Measurements from ENCODE around the gene HS6ST1. TPM values are rescaled to one million over a fixed set of nuclear protein-coding genes. Genes with fewer than 3 reads are reported as not detected.

The HS6ST1 gene
- total RNA-seq, 1 donor from 2014 or later, result 141 TPM

GRCh38 chr2:128315829-128316776 lies 2.6 kb downstream of the HS6ST1 start:
- H3K4me1 Mint-ChIP-seq, result peaks cover 62% of the 10 kb centered on the region
- no peaks in the 10 kb centered on the region for H3K9me3 Mint-ChIP-seq
- H3K27ac Mint-ChIP-seq, result peak overlapping the region; percentile 88
- TF ChIP-seq, protein P1, sequence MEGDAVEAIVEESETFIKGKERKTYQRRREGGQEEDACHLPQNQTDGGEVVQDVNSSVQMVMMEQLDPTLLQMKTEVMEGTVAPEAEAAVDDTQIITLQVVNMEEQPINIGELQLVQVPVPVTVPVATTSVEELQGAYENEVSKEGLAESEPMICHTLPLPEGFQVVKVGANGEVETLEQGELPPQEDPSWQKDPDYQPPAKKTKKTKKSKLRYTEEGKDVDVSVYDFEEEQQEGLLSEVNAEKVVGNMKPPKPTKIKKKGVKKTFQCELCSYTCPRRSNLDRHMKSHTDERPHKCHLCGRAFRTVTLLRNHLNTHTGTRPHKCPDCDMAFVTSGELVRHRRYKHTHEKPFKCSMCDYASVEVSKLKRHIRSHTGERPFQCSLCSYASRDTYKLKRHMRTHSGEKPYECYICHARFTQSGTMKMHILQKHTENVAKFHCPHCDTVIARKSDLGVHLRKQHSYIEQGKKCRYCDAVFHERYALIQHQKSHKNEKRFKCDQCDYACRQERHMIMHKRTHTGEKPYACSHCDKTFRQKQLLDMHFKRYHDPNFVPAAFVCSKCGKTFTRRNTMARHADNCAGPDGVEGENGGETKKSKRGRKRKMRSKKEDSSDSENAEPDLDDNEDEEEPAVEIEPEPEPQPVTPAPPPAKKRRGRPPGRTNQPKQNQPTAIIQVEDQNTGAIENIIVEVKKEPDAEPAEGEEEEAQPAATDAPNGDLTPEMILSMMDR (IDR thresholded peaks at IDR 0.05; ENCODE audit: unreplicated experiment), result no peak
- H3K4me3 Mint-ChIP-seq, result peak overlapping the region; percentile 93
- peak; percentile 20 to 40 for DNase-seq (ENCODE audit: low spot score in 2 of 2, unreplicated experiment in 2 of 2)
- no peaks in the 10 kb centered on the region for H3K27me3 Mint-ChIP-seq (ENCODE audit: low read depth)
- peaks cover 4% of the 10 kb centered on the region for H3K36me3 Mint-ChIP-seq

GRCh38 chr2:128315122-128315828 lies 3.4 kb downstream of the HS6ST1 start:
- H3K27me3 Mint-ChIP-seq (ENCODE audit: low read depth), result no peaks in the 10 kb centered on the region
- no peaks in the 10 kb centered on the region for H3K9me3 Mint-ChIP-seq
- TF ChIP-seq, protein P1 (IDR thresholded peaks at IDR 0.05; ENCODE audit: unreplicated experiment), result no peak
- peak overlapping the region; percentile 83 for H3K27ac Mint-ChIP-seq
- H3K4me3 Mint-ChIP-seq, result peak overlapping the region; percentile 93
- H3K36me3 Mint-ChIP-seq, result peaks cover 4% of the 10 kb centered on the region
- peaks cover 63% of the 10 kb centered on the region for H3K4me1 Mint-ChIP-seq
- DNase-seq (ENCODE audit: low spot score in 2 of 2, unreplicated experiment in 2 of 2), result no peak

DNA sequence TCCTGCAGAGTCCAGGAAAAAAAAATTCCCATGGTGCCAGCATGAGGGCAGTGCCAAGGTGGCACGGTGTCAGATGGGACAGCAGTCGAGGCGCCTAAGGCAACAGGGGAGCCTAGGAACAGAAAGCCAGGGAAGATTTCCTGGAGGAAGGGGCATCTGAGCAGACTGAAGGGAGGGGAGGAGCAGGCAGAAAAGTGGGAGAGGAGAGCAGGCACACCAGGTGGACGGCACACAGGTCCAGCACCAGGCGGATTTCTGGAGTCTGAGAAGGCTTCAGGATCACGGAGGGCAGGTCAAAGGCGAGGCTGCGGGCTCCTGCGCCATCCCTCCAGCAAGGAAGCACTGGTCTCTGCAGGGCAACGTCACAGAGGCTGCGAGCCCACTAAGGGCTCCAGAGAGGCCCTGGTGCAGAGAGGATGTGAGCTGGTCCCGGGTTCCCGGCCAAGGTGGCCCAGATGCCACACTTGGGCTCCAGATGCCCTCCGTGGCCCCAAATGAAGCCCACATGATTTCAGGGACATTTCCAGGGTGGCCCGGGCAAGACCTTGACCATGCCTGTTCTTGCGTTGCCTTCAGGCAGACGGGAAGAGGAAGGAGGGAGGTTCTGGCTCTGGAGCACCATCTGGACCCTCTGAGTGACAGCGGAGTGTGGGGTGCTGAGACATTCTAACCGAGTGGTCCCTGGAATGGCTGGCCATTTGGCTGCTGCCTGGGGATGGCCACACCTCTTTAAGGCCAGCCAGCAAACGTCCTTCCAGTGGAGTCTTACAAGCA lies 4.1 kb downstream of the HS6ST1 start:
- TF ChIP-seq, protein P1 (IDR thresholded peaks at IDR 0.05; ENCODE audit: unreplicated experiment), result no peak
- DNase-seq (ENCODE audit: low spot score in 2 of 2, unreplicated experiment in 2 of 2), result peak in 1 of 2 experiments; percentile 12
- Mint-ChIP-seq H3K4me3 (peak overlapping the region; percentile 93), H3K4me1 (peaks cover 68% of the 10 kb centered on the region), H3K27me3 (ENCODE audit: low read depth) (no peaks in the 10 kb centered on the region), H3K27ac (peak overlapping the region; percentile 83), H3K9me3 (no peaks in the 10 kb centered on the region), H3K36me3 (peaks cover 5% of the 10 kb centered on the region)

- no peaks in the 10 kb centered on the region for H3K27me3 Mint-ChIP-seq (ENCODE audit: low read depth)
- TF ChIP-seq, protein P1 (IDR thresholded peaks at IDR 0.05; ENCODE audit: unreplicated experiment), result no peak
- H3K9me3 Mint-ChIP-seq, result no peaks in the 10 kb centered on the region
- peak overlapping the region; percentile 13 for H3K27ac Mint-ChIP-seq
- H3K4me3 Mint-ChIP-seq, result peak overlapping the region; percentile 93
- H3K36me3 Mint-ChIP-seq, result peaks cover 6% of the 10 kb centered on the region
- peaks cover 69% of the 10 kb centered on the region for H3K4me1 Mint-ChIP-seq
- no peak for DNase-seq (ENCODE audit: low spot score in 2 of 2, unreplicated experiment in 2 of 2)
Measured at GRCh38 chr2:128313931-128314347, 4.7 kb downstream of the HS6ST1 start.

DNA sequence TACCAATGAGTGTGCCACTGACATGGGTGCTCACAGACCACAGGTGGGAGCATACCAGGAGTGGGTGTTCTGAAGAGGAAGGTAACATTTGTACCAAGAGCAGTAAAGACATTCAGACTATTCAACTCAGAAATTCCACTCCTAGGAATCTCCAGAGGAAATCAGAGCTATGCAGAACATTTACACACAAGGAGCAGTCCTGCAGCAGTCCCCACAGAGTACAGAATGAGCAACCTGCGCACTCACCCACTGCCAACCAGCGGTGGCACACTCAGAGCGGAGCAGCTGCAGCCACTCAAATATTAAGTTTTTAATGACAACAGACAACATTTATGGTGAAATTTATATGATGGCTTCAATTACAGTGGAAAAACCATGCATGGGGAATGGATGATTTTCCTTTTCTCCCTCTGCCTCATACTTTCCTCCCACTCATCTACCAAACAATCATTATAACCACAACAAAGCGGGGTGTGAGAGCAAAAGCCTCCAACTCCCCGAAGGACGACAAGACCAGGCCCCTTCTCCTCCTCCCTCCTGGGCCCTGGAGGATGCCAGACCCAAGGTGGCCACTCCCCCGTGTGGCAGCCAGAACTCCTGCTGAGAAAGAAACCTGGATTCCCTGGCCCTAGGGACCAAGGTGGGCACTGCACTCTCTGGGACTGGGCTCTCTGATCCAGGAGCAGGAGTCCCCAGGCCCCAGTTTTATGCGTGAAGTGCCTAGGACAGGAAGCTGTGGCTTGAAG lies 5.4 kb downstream of the HS6ST1 start:
- no peaks in the 10 kb centered on the region for H3K27me3 Mint-ChIP-seq (ENCODE audit: low read depth)
- H3K36me3 Mint-ChIP-seq, result peaks cover 6% of the 10 kb centered on the region
- peak overlapping the region; percentile 92 for H3K27ac Mint-ChIP-seq
- DNase-seq (ENCODE audit: low spot score in 2 of 2, unreplicated experiment in 2 of 2), result peak; percentile 17 to 41
- TF ChIP-seq, protein P1 (IDR thresholded peaks at IDR 0.05; ENCODE audit: unreplicated experiment), result peak; percentile 41
- peaks cover 73% of the 10 kb centered on the region for H3K4me1 Mint-ChIP-seq
- H3K4me3 Mint-ChIP-seq, result peak overlapping the region; percentile 51
- H3K9me3 Mint-ChIP-seq, result no peaks in the 10 kb centered on the region

Data from mesothelial cell of epicardium (in vitro differentiated cells).